SU-DHL-6 (cell line): Measurements from ENCODE around the gene PLPPR2.

Source experiments
- H2AFZ ChIP-seq: fragments of 200-600 bp; sonication (generic); 2 replicates; pipeline ENCODE4 v1.6.1; 2014; ENCODE audit warnings: low read depth, mild to moderate bottlenecking, moderate library complexity, mixed read lengths, antibody characterized with exemption, low read length; ENCODE audit not compliant: severe bottlenecking
- H3F3A ChIP-seq: fragments of 200-600 bp; shearing (Covaris generic); 2 replicates; pipeline ENCODE4 v1.6.0; 2016; ENCODE audit warnings: antibody characterized with exemption, mild to moderate bottlenecking; ENCODE audit not compliant: insufficient read depth
- H3K27ac ChIP-seq: fragments of 200-600 bp; sonication (generic); 2 replicates; pipeline ENCODE4 v1.5.1; 2016; ENCODE audit warnings: low read depth, mild to moderate bottlenecking, low read length, moderate library complexity, mixed read lengths
- H3K27me3 ChIP-seq: fragments of 200-600 bp; sonication (generic), shearing (Covaris generic); 2 replicates; pipeline ENCODE4 v1.6.0; 2014; ENCODE audit warnings: mild to moderate bottlenecking, low read length
- H3K36me3 ChIP-seq: fragments of 200-600 bp; sonication (generic); 2 replicates; pipeline ENCODE4 v1.6.1; 2014; ENCODE audit warnings: mild to moderate bottlenecking, low read length, mixed read lengths
- H3K4me2 ChIP-seq: fragments of 300-600, 200-600 bp; shearing (Covaris generic), sonication (generic); 2 replicates; pipeline ENCODE4 v1.6.0; 2014; ENCODE audit warnings: low read length, low read depth, mild to moderate bottlenecking; ENCODE audit not compliant: poor library complexity, severe bottlenecking
- H3K4me3 ChIP-seq: fragments of 200-600 bp; sonication (generic); 2 replicates; pipeline ENCODE4 v1.5.1; 2014; ENCODE audit warnings: antibody characterized with exemption, low read length, mild to moderate bottlenecking, mixed read lengths; ENCODE audit not compliant: insufficient read depth, poor library complexity, severe bottlenecking
- H3K79me2 ChIP-seq: fragments of 200-600 bp; sonication (generic); 2 replicates; pipeline ENCODE4 v1.6.1; 2014; ENCODE audit warnings: mild to moderate bottlenecking, low read length, moderate library complexity; ENCODE audit not compliant: insufficient read depth
- H3K9ac ChIP-seq: fragments of 200-600 bp; sonication (generic); 2 replicates; pipeline ENCODE4 v1.7.0; 2014; ENCODE audit warnings: mild to moderate bottlenecking, low read length
- H3K9me2 ChIP-seq: fragments of 200-600 bp; sonication (generic); replicated peaks from 2 replicates; pipeline ENCODE4 v1.6.1; 2014; ENCODE audit warnings: low read length; ENCODE audit not compliant: insufficient read depth
- H3K9me3 ChIP-seq: fragments of 200-600 bp; sonication (generic); 2 replicates; pipeline ENCODE4 v1.6.1; 2014; ENCODE audit warnings: low read length, mixed read lengths; ENCODE audit not compliant: insufficient read depth
- H4K20me1 ChIP-seq: fragments of 200-600 bp; sonication (generic); 2 replicates; pipeline ENCODE4 v1.6.1; 2014; ENCODE audit warnings: low read depth, mild to moderate bottlenecking, antibody characterized with exemption, low read length, moderate library complexity, mixed read lengths
- CTCF ChIP-seq: fragments of 200-600 bp; sonication (generic); IDR thresholded peaks from one replicate; pipeline ENCODE4 v1.5.1; 2017; ENCODE audit warnings: antibody characterized with exemption, mild to moderate bottlenecking, low read length, moderate library complexity; ENCODE audit not compliant: insufficient read depth, poor library complexity, severe bottlenecking
- EZH2phosphoT487 ChIP-seq: fragments of 200-600 bp; sonication (generic), shearing (Covaris generic); conservative IDR thresholded peaks from 2 replicates; pipeline ENCODE4 v1.6.1; 2018; ENCODE audit warnings: mild to moderate bottlenecking, antibody characterized with exemption, low read length, moderate library complexity, mixed read lengths

Gene PLPPR2

DNA sequence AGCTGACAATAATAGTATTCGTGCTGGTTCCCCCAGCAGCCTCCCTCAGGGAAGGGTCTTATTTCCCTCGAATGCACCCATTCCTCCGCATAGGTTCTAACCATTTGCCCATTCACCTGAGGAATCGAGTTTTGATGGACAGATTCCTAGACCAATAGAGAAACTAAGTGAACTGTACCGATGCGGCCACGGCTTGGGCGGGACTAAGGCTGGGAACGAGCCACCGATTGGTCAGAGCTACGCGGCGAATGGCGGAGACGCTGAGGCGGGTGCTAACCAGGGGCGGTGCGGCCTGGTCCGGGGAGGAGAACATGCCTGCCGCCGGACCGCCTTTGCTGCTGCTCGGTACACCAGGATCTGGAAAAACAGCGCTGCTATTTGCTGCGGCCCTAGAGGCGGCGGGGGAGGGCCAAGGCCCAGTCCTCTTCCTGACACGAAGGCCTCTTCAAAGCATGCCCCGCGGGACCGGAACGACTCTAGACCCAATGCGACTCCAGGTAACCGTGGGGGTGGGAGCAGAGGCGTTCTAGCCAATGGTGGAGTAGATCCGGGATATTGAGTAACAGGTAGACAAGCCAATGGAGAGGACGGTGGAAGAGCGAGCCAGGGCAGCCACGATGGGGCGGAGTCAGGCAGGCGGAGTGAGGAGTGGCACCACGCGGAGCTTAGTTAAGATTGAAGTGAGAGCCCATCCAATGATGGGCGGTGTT is 19.4 kb downstream of the PLPPR2 start, which contains the start of gene SWSAP1:
Gene SWSAP1, plus strand, starts transcription at position 234 of the 710 bp plus-strand sequence. Its CDS starts 15 bp downstream, at position 249.
- peak within 1 kb of the TSS; percentile 72 for H2AFZ ChIP-seq
- no peaks in the 10 kb centered on the region for H3K9me3 ChIP-seq
- H3K9me2 ChIP-seq: no peaks in the 10 kb centered on the region
- peak within 1 kb of the TSS; percentile 81 for H3K27ac ChIP-seq
- no peaks in the 10 kb centered on the region for H3K27me3 ChIP-seq
- H3F3A ChIP-seq: peaks cover 20% of the 10 kb centered on the region
- H3K9ac ChIP-seq: peak within 1 kb of the TSS; percentile 69
- H3K79me2 ChIP-seq: peaks cover 9% of the 10 kb centered on the region; the same call in 1 of the 2 replicates
- H3K4me2 ChIP-seq: peak within 1 kb of the TSS; percentile 81
- H3K36me3 ChIP-seq: no peaks in the 10 kb centered on the region
- H4K20me1 ChIP-seq: no peaks in the 10 kb centered on the region
- TF ChIP-seq CTCF (no peak), EZH2phosphoT487 (no peak)
- H3K4me3 ChIP-seq: peak within 1 kb of the TSS; percentile 62

GRCh38 chr19:11375143-11375948 is 20.1 kb downstream of the PLPPR2 start:
- H3K27me3 ChIP-seq: no peaks in the 10 kb centered on the region
- peak overlapping the region; percentile 69 for H3K9ac ChIP-seq
- no peaks in the 10 kb centered on the region for H4K20me1 ChIP-seq
- H3K4me3 ChIP-seq: peak overlapping the region; percentile 62
- H3K9me2 ChIP-seq: no peaks in the 10 kb centered on the region
- peak overlapping the region; percentile 81 for H3K27ac ChIP-seq
- TF ChIP-seq EZH2phosphoT487 (no peak), CTCF (no peak)
- peaks cover 22% of the 10 kb centered on the region for H3F3A ChIP-seq
- H3K79me2 ChIP-seq: peaks cover 9% of the 10 kb centered on the region; the same call in 1 of the 2 replicates
- H2AFZ ChIP-seq: no peak overlapping the region
- H3K9me3 ChIP-seq: no peaks in the 10 kb centered on the region
- H3K4me2 ChIP-seq: peak overlapping the region; percentile 81
- no peaks in the 10 kb centered on the region for H3K36me3 ChIP-seq

DNA sequence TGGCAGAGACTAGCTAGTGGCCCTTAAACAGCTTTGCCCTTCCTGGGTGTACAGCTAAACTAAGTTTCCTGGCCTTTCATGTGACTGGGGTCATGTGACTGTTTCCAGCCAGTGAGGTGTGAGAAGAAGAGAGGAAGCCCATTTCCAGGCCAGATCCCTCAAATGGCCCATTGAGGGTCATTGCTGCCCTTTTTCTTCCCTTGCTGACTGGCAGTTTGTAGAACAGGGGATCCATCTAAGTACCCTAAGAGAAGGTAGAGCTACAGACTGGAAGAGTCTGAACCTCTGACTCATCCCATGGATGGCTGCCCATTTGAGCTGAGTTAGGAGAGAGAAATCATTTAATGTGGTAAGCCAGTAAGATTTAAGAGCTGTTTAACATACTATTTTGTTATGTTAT is 22.0 kb downstream of the PLPPR2 start:
- H3K4me3 ChIP-seq: no peak overlapping the region
- H3K9me2 ChIP-seq: no peaks in the 10 kb centered on the region
- peak overlapping the region; percentile 38 for H3K4me2 ChIP-seq
- H3F3A ChIP-seq: peaks cover 26% of the 10 kb centered on the region
- no peak overlapping the region for H3K9ac ChIP-seq
- H2AFZ ChIP-seq: no peak overlapping the region
- H3K9me3 ChIP-seq: no peaks in the 10 kb centered on the region
- no peaks in the 10 kb centered on the region for H4K20me1 ChIP-seq
- peak overlapping the region; percentile 40 for H3K27ac ChIP-seq
- no peak for TF ChIP-seq EZH2phosphoT487
- TF ChIP-seq CTCF: no peak
- H3K79me2 ChIP-seq: peaks cover 9% of the 10 kb centered on the region; the same call in 1 of the 2 replicates
- no peaks in the 10 kb centered on the region for H3K36me3 ChIP-seq
- H3K27me3 ChIP-seq: no peaks in the 10 kb centered on the region
